Astrocyte of the spinal cord (primary cell): ENCODE results near the gene KCNE4.
A peak's percentile ranks its signal among the peaks of the same experiment; 100 is the strongest.

Experiments
- DNase-seq: peaks from one replicate; pipeline ENCODE4 v3.0.0; 2011; ENCODE audit warnings: low read depth, low spot score
- H3K4me3 ChIP-seq: 2 replicates; pipeline ENCODE4 v1.5.1; 2011; ENCODE audit warnings: low read depth, mild to moderate bottlenecking, low read length, moderate library complexity
- CTCF ChIP-seq: IDR thresholded peaks from 2 replicates; pipeline ENCODE4 v1.5.1; 2012; ENCODE audit warnings: low read depth, mild to moderate bottlenecking, low read length, inconsistent platforms
- in situ Hi-C: cut with HindIII; loops from 2 replicates; pipeline ENCODE4 v1.10.0; 2017; ENCODE audit warnings: low sequenced_read_pairs

The KCNE4 gene

GRCh38 chr2:223104336-223105132 is 52.5 kb downstream of the KCNE4 start:
- TF ChIP-seq CTCF, result no peak
- no peak overlapping the region for H3K4me3 ChIP-seq
- peak; percentile 36 for DNase-seq
- in situ Hi-C loops, result no loop called here
